Gastrocnemius medialis (tissue), 4 donors: ENCODE data around the gene ABCF1.
"Not testable (repeated sequence)": the region's sequence is repeated elsewhere in the genome, so short reads cannot be mapped to it uniquely, and the experiment has no call there.

Experiments
- POLR2A ChIP-seq, 2 donors: fragments of 450-650 bp; IDR thresholded peaks; one replicate each; pipeline ENCODE4 v1.6.1; 2017; ENCODE audit warnings: antibody characterized with exemption in 2 of 2, mild to moderate bottlenecking in 2 of 2, moderate library complexity in 2 of 2
- TF ChIP-seq, protein P1 (sequence below), 5 experiments: fragments of 450-650 bp in 3 of 5; fragments of 200-600 bp in 2 of 5; sonication (generic) in 2 of 5; IDR thresholded peaks in 4 of 5; conservative IDR thresholded peaks in 1 of 5; 1 replicate in 4 of 5; 2 replicates in 1 of 5; pipeline ENCODE4 v1.5.1; 2016 to 2019; ENCODE audit warnings: antibody characterized with exemption in 5 of 5, mild to moderate bottlenecking in 3 of 5, moderate library complexity in 3 of 5

DNA sequence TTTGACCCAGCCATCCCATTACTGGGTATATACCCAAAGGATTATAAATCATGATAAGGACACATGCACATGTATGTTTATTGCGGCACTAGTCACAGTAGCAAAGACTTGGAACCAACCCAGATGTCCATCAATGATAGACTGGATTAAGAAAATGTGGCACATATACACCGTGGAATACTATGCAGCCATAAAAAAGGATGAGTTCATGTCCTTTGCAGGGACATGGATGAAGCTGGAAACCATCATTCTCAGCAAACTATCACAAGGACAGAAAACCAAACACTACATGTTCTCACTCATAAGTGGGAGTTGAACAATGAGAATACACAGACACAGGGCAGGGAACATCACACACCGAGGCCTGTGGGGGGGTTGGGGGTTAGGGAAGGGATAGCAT, 44.8 kb upstream of the ABCF1 start:
- TF ChIP-seq POLR2A (IDR thresholded peaks at IDR 0.05): not testable (repeated sequence)
- TF ChIP-seq, protein P1, sequence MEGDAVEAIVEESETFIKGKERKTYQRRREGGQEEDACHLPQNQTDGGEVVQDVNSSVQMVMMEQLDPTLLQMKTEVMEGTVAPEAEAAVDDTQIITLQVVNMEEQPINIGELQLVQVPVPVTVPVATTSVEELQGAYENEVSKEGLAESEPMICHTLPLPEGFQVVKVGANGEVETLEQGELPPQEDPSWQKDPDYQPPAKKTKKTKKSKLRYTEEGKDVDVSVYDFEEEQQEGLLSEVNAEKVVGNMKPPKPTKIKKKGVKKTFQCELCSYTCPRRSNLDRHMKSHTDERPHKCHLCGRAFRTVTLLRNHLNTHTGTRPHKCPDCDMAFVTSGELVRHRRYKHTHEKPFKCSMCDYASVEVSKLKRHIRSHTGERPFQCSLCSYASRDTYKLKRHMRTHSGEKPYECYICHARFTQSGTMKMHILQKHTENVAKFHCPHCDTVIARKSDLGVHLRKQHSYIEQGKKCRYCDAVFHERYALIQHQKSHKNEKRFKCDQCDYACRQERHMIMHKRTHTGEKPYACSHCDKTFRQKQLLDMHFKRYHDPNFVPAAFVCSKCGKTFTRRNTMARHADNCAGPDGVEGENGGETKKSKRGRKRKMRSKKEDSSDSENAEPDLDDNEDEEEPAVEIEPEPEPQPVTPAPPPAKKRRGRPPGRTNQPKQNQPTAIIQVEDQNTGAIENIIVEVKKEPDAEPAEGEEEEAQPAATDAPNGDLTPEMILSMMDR (IDR thresholded peaks at IDR 0.05 in 4 of 5, conservative IDR thresholded peaks at IDR 0.05 in 1 of 5): not testable (repeated sequence)
